CD4-positive, alpha-beta T cell (primary cell): ENCODE measurements around the gene IL19. TPM values are rescaled to one million over a fixed set of nuclear protein-coding genes. Genes with fewer than 3 reads are reported as not detected.

Experiments
- ATAC-seq: fragments of 200-7000 bp; cut with Tn5 transposase; one replicate; pipeline ENCODE4 v1.10.0; 2022; ENCODE audit warnings: mild to moderate bottlenecking; ENCODE audit not compliant: poor library complexity
- CTCF ChIA-PET: fragments of 350-600 bp; sonication (Branson Sonifier 250); formaldehyde crosslinking; loops from one replicate; lab custom pipeline; 2021; ENCODE audit warnings: antibody characterized with exemption, inconsistent platforms; lab: Charles Lee
- POLR2A ChIA-PET: fragments of 350-600 bp; sonication (Branson Sonifier 250); formaldehyde crosslinking; loops from one replicate; lab custom pipeline; 2021; ENCODE audit warnings: antibody characterized with exemption, inconsistent platforms; lab: Charles Lee
- DNase-seq, 14 experiments: peaks; one replicate each; pipeline ENCODE4 v3.0.0-alpha.2; 2013 to 2020; ENCODE audit warnings: mixed read lengths in 2 of 14
- H3K27ac ChIP-seq, 2 donors: one replicate each; pipeline versions ENCODE4 v1.5.1 to v1.7.0; 2013; ENCODE audit warnings: low read length in 2 of 2, low read depth in 1 of 2, mild to moderate bottlenecking in 1 of 2
- H3K27me3 ChIP-seq, 2 experiments: 1 replicate in 1 of 2; 2 replicates in 1 of 2; pipeline versions ENCODE4 v1.6.1 to v1.7.0; 2013; ENCODE audit warnings: low read length in 2 of 2, control low read depth in 1 of 2, mild to moderate bottlenecking in 1 of 2, moderate library complexity in 1 of 2; ENCODE audit not compliant: insufficient read depth in 2 of 2, control insufficient read depth in 1 of 2
- H3K36me3 ChIP-seq: one replicate; pipeline ENCODE4 v1.6.1; 2013; ENCODE audit warnings: low read length, control low read depth; ENCODE audit not compliant: insufficient read depth
- H3K4me1 ChIP-seq: one replicate; pipeline ENCODE4 v1.6.1; 2013; ENCODE audit warnings: low read length, control low read depth; ENCODE audit not compliant: insufficient read depth
- H3K4me3 ChIP-seq: one replicate; pipeline ENCODE4 v1.5.1; 2013; ENCODE audit warnings: mild to moderate bottlenecking, low read length, moderate library complexity
- H3K9me3 ChIP-seq, 2 experiments: 1 replicate in 1 of 2; 2 replicates in 1 of 2; pipeline versions ENCODE4 v1.6.1 to v1.7.0; 2013; ENCODE audit warnings: low read length in 2 of 2, mild to moderate bottlenecking in 2 of 2, control low read depth in 1 of 2, moderate library complexity in 1 of 2; ENCODE audit not compliant: control insufficient read depth in 1 of 2, insufficient read depth in 1 of 2
- H3K27ac Mint-ChIP-seq: one replicate; pipeline ENCODE4 v1.8.0; 2020; ENCODE audit warnings: mixed read lengths
- H3K27me3 Mint-ChIP-seq: one replicate; pipeline ENCODE4 v1.8.0; 2021; ENCODE audit warnings: mixed read lengths
- H3K36me3 Mint-ChIP-seq: one replicate; pipeline ENCODE4 v1.8.0; 2021; ENCODE audit warnings: low read depth, mixed read lengths
- H3K4me1 Mint-ChIP-seq: one replicate; pipeline ENCODE4 v1.8.0; 2021; ENCODE audit warnings: low read depth, mixed read lengths
- H3K4me3 Mint-ChIP-seq: one replicate; pipeline ENCODE4 v1.8.0; 2020; ENCODE audit warnings: mild to moderate bottlenecking, mixed read lengths
- H3K9me3 Mint-ChIP-seq: one replicate; pipeline ENCODE4 v1.8.0; 2020; ENCODE audit warnings: mixed read lengths
- intact Hi-C, 2 experiments: fragments of 100-400 bp; cut with DNase I in 1 of 2; cut with micrococcal nuclease in 1 of 2; formaldehyde crosslinking; loops; one replicate each; pipeline versions ENCODE4 v1.15.1 to v1.9.0; 2023 to 2025; cut with DNase I, micrococcal nuclease
- total RNA-seq, 174 experiments: library from RNA in 2 of 174; stranded (reverse) in 2 of 174; gene quantifications; one replicate each; pipeline ENCODE4 v1.2.3 and lab custom pipeline; 2021 to 2026
- TF ChIP-seq, protein P1 (sequence below): fragments of 200-600 bp; IDR thresholded peaks from one replicate; pipeline ENCODE4 v1.8.0; 2022; ENCODE audit warnings: antibody characterized with exemption, mild to moderate bottlenecking

IL19 gene
- total RNA-seq, 2 experiments from 2014 or later, result not detected

DNA sequence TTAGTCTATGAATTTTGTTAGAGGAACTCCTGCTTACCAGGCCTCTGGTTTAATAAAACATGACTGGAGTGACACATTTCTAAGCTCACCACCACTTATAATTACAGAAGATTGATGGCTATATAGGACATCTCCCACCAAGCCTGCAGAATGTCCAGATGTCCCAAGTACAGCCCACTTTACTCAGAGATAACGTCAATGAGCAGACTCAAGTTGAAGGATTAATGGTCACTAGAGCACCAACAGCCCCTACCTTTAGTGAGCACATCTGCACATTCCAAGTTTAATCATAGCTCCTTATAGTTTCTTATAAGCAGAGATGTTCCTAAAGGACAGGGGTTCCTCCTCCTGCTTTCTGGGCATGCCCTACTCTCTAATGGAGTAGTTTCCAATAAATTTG is 57.5 kb downstream of the IL19 start:
- ATAC-seq, result no peak
- no peaks in the 10 kb centered on the region for H3K36me3 Mint-ChIP-seq
- no peak for DNase-seq
- H3K27me3 ChIP-seq, result no peaks in the 10 kb centered on the region
- TF ChIP-seq, protein P1, sequence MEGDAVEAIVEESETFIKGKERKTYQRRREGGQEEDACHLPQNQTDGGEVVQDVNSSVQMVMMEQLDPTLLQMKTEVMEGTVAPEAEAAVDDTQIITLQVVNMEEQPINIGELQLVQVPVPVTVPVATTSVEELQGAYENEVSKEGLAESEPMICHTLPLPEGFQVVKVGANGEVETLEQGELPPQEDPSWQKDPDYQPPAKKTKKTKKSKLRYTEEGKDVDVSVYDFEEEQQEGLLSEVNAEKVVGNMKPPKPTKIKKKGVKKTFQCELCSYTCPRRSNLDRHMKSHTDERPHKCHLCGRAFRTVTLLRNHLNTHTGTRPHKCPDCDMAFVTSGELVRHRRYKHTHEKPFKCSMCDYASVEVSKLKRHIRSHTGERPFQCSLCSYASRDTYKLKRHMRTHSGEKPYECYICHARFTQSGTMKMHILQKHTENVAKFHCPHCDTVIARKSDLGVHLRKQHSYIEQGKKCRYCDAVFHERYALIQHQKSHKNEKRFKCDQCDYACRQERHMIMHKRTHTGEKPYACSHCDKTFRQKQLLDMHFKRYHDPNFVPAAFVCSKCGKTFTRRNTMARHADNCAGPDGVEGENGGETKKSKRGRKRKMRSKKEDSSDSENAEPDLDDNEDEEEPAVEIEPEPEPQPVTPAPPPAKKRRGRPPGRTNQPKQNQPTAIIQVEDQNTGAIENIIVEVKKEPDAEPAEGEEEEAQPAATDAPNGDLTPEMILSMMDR, result no peak
- no peak overlapping the region for H3K27ac Mint-ChIP-seq
- H3K9me3 Mint-ChIP-seq, result no peaks in the 10 kb centered on the region
- peaks cover 25% of the 10 kb centered on the region for H3K4me1 ChIP-seq
- POLR2A ChIA-PET, result interaction anchor here (1.3 to 2.2 kb wide), 3 partner anchors 24 to 81 kb away, joined by 4 to 7 read pairs (median 5); no protein-coding TSS in a partner anchor
- H3K36me3 ChIP-seq, result no peaks in the 10 kb centered on the region
- intact Hi-C loops, result no loop called here
- H3K4me3 Mint-ChIP-seq, result no peak overlapping the region
- H3K4me3 ChIP-seq, result no peak overlapping the region
- H3K27ac ChIP-seq, result no peak overlapping the region
- H3K9me3 ChIP-seq, result no peaks in the 10 kb centered on the region
- peaks cover 51% of the 10 kb centered on the region for H3K4me1 Mint-ChIP-seq
- H3K27me3 Mint-ChIP-seq, result no peaks in the 10 kb centered on the region
- CTCF ChIA-PET, result interaction anchor here (0.8 to 1.0 kb wide), 2 partner anchors 84 to 94 kb away, joined by 3 read pairs; no protein-coding TSS in a partner anchor

DNA sequence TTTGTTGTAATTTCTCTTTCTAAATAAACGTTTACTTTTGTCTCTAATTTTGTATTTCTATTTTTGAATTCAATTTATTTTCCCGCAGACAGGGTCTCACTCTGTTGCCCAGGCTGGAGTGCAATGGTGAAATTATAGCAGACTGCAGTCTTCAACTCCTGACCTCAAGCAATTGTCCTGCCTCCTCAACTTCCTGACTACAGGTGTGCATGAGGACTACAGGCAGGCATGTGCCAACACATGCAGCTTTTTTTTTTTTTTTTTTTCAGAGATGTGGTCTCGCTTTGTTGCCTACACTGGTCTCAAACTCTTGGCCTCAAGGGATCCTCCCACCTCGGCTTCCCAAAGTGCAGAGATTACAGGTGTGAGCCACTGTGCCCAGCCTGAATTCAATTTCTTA is 58.2 kb downstream of the IL19 start:
- Mint-ChIP-seq H3K27ac (peak overlapping the region; percentile 73), H3K27me3 (no peaks in the 10 kb centered on the region), H3K9me3 (no peaks in the 10 kb centered on the region), H3K4me3 (no peak overlapping the region), H3K36me3 (no peaks in the 10 kb centered on the region), H3K4me1 (peaks cover 51% of the 10 kb centered on the region)
- Histone ChIP-seq H3K4me1 (peaks cover 25% of the 10 kb centered on the region), H3K27ac (no peak overlapping the region), H3K27me3 (no peaks in the 10 kb centered on the region), H3K36me3 (no peaks in the 10 kb centered on the region), H3K4me3 (no peak overlapping the region), H3K9me3 (no peaks in the 10 kb centered on the region)
- intact Hi-C loops, result no loop called here
- ATAC-seq, result no peak
- DNase-seq, result no peak
- CTCF ChIA-PET, result interaction anchor here (0.6 to 1.0 kb wide), 3 partner anchors 16 to 94 kb away, joined by 3 read pairs; no protein-coding TSS in a partner anchor
- TF ChIP-seq, protein P1, result no peak
- POLR2A ChIA-PET, result interaction anchor here (0.8 to 2.2 kb wide), 6 partner anchors 12 to 90 kb away, joined by 3 to 10 read pairs (median 4); no protein-coding TSS in a partner anchor

DNA sequence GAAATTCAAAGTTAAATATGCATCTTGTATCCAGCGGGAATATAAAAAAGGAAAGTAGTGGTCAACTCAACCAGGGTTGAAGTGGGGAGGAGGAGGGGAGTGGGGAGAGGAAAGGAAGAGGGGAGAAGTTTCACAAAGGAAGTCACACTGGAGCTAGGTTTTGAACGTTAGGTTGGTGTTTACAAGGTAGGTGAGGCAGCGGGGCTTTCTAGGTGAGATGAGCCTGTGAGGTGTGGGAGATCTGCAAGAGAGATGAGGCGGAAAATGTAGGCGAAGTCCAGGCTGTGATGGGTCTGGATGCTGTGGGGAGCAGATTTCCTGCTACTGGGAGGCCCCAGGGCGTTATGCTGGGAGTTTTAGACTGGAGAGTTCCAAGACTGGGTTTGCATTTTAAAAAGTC is 58.7 kb downstream of the IL19 start:
- Histone ChIP-seq H3K9me3 (no peaks in the 10 kb centered on the region), H3K4me3 (no peak overlapping the region), H3K27me3 (no peaks in the 10 kb centered on the region), H3K4me1 (peaks cover 21% of the 10 kb centered on the region), H3K36me3 (no peaks in the 10 kb centered on the region), H3K27ac (peak overlapping the region; percentile 5 to 35)
- ChIA-PET POLR2A (interaction anchor here (0.8 to 2.2 kb wide), 6 partner anchors 12 to 90 kb away, joined by 3 to 10 read pairs (median 4); no protein-coding TSS in a partner anchor), CTCF (no interaction called here)
- H3K9me3 Mint-ChIP-seq, result no peaks in the 10 kb centered on the region
- H3K4me1 Mint-ChIP-seq, result peaks cover 46% of the 10 kb centered on the region
- H3K4me3 Mint-ChIP-seq, result peak overlapping the region; percentile 12
- ATAC-seq, result no peak
- DNase-seq, result peak in 5 of 14 experiments; percentile 10 to 62 (median 32)
- H3K27me3 Mint-ChIP-seq, result no peaks in the 10 kb centered on the region
- intact Hi-C loops, result no loop called here
- H3K27ac Mint-ChIP-seq, result peak overlapping the region; percentile 73
- no peaks in the 10 kb centered on the region for H3K36me3 Mint-ChIP-seq
- TF ChIP-seq, protein P1, result no peak
